ENCODE results near the gene TTC16.
"Not testable (repeated sequence)": the region's sequence is repeated elsewhere in the genome, so short reads cannot be mapped to it uniquely, and the experiment has no call there.

The TTC16 gene

DNA sequence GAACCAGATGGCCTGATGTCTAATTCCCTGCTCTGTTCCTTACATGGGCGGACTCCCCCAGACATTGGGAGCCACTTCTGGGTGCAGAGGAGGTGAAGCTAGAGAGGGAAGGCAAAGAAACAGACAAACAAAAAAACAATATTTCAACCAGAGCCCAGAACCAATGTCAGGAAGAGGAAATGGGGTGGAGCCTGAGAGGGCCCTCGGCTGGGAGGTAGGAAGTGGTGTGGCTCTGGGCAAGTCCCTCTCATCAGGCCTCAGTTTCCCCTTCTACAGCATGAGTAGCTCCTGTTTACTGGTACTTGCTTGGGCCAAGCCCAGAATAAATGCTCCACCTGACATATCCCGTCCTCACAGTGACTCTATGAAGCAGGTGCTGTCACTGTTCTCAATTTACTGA lies 51.5 kb downstream of the TTC16 start:
- no peak for DNase-seq (ENCODE audit: low read depth in 2 of 2)

DNA sequence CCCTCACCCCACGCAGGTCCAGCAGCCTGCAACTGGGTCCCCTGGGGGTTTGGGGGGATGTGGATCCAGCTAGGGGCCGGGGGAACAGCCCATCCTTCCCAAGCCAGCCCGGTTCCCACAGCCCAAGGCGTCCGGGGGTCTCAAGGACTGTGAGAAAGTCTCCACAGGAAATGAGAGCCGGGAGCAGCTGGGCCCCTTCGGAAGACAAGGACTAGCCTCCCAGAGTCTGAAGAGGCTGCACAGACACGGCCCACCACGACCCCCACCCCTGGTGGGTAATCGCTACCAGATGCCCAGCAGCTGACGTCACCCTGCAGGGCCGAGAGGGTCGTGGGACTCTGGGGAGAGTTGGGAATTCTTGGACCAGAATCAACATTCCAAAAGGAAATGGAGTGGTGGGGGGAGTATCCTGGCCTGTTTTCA lies 52.0 kb downstream of the TTC16 start:
- no peak for DNase-seq (ENCODE audit: low read depth in 2 of 2)

DNA sequence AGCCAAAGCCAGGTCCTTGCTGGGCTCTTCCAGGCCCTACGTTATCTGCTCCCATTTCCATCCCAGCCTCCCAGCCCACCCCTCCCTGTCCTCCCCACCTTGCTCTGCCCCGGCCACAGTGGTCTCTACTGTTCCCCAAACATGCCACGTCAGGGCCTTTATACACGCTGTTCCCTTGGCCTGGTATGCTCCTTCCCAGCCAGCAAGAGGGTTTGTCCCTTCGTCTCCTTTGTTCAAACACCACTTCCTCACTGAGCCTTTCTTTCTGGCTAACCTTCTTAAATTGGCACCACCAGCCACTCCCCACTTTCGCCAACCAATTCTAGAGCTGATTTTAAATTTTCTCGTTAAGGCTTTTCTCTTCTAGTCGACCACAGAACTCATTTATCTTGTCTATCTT lies 52.8 kb downstream of the TTC16 start:
- DNase-seq (ENCODE audit: low read depth in 2 of 2), result no peak

DNA sequence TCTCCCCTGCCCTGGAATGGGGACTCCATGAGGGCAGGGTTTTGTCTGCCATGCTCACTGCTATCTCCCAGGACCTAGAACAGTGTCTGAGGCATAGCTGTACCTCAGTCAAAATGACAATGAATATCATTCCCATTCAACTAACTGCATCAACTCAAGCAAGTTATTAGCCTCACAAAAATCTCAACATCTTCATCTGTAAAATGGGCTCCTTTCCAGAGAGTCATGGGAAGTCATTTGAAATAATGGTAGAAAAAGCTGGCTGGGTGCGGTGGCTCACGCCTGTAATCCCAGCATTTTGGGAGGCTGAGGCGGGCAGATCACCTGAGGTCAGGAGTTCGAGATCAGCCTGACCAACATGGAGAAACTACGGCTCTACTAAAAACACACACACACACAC lies 53.2 kb downstream of the TTC16 start:
- DNase-seq (ENCODE audit: low read depth in 2 of 2), result no peak

DNA sequence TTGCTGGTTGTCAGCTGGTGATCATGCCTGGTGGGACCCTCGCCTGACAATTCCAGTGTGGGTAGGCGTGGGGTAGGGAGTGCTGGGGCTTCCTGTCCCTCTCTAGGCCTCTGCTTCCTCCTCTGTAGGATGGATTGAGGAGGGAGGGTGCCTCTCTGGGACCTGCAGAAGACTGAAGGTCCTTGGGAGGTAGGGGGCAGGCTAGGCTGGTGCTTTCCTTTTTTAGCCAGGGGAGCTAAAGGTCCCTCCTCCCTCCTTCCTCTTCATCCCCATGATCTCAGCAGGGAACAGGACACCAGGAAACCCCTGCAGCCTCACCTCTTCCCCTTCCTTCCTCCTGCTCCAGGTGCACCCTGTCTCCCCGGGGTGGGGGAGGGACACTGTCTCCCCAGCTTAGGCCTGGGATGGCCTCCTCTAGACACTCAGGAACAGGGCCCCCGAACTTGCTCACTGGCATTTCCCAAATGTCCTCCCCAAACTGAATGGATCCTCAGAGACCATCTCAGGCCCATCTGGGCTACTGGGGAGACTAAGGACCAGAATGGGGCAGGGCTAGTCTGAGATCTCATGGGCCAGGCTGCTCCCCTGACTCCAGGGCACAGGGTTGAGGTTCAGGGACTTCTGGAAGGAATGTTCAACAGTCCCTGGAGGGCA lies 54.2 kb downstream of the TTC16 start:
- no peak for DNase-seq (ENCODE audit: low read depth in 2 of 2)

DNA sequence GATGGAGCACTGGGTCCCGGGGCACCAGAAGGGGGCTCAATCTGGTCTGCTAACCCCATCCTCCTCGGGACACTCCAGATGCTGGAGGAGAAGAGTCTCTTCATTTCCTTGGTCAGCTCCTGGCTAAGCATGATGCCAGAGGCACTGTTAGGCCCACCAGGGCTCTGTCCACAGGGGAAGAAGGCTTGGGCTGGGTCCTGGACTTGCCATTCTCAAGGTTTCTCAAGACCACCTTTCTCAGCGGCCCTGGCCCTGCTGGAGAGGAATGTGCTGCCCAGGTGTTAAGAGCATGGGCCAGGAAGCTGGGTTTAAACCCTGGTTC lies 54.7 kb downstream of the TTC16 start:
- no peak for DNase-seq (ENCODE audit: low read depth in 2 of 2)

DNA sequence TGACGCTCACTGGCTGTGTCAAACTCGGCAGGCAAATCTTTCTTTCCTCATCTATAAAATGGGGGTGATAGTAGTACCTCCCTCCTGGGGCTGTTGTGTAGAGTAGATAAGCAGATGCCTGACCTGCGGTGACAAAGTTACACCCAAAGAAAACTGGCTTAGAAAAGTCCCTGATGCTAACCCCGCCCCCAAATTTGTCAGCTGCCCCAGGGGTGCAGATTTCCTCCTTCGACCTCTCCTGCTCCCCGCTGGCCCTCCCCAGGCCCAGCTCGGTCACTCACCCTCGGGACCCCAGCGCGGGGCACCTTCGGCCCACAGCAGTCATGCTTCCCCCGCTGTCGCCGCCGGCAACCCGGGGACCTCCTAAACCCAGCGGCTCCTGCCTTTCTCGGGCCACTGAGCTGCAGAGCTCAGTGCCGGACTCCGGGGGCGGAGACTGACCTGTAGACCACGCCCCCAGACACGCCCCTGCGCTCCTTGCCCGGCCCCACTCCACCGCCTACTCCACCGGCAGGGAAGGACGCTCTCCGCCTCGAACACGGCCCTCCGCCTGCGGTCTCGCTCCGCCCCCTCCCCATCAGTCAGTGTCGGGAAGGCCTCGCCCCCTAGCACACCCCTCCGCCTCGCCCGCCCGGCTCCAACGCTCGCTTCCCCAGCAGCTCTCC lies 55.2 kb downstream of the TTC16 start:
- DNase-seq (ENCODE audit: low read depth in 2 of 2), result peak; percentile 91 to 96

DNA sequence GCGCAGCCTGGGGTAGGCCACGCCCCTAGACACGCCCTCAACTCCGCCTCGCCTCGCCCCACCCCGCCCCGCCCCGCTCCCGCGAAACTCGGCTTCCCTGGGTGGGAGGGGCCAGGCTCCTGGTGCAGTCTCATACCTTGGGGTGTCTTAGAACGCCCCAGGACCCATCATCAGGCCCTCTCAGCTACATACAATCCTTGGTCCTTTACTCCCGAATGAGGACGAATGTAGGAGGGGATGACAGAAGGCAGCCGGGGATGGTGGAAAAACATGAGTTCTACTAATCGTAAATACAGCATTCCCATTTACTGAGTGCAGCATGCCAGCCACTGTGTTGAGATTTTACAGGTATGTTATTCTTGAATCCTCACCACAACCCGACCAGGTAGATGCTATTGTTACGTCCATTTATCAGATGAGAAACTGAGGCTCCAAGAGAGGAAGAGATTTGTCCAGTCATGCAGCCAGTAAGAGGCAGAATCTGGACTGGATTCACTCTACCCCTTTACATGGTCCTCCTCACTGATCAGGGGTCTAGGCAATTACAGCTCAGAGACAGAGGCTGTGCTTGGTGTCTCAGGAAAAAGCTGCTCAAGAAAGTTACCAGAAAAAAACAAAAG lies 55.8 kb downstream of the TTC16 start:
- DNase-seq (ENCODE audit: low read depth in 2 of 2), result no peak

DNA sequence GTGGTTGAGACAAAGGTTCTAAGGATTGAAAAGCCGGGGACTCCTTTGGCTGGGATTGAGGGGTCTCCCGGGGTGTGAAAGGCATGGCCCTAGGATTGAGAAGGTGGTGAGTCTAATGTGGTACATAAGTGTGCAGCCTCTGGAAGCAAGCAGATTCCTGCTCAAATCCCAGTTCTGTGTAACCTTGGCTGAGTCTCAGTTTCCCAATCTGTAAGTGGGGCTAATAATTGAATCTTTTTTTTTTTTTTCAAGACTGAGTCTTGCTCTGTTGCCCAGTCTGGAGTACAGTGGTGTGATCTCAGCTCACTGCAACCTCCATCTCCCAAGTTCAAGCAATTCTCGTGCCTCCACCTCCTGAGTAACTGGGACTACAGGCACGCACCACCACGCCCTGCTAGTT lies 56.7 kb downstream of the TTC16 start:
- no peak for DNase-seq (ENCODE audit: low read depth in 2 of 2)

DNA sequence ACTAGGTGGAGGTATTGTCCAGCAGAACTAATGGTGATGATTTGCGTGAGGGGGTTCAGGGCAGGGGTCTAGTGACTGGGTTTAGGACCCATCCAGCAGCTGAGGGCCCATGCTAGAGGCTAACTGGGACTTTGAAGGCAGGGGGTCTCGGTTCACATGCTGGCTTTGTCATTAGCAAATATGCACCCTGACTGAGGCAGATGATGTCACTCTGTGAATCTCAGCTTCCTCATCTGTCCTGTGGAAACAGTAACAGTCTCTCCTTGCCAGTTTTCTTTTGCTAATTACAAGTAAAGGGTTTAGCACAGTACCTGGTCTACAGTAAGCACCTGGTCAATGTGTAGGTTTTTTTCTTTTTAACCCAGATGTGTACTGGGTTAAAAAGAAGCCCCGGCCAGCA lies 57.4 kb downstream of the TTC16 start:
- no peak for DNase-seq (ENCODE audit: low read depth in 2 of 2)

DNA sequence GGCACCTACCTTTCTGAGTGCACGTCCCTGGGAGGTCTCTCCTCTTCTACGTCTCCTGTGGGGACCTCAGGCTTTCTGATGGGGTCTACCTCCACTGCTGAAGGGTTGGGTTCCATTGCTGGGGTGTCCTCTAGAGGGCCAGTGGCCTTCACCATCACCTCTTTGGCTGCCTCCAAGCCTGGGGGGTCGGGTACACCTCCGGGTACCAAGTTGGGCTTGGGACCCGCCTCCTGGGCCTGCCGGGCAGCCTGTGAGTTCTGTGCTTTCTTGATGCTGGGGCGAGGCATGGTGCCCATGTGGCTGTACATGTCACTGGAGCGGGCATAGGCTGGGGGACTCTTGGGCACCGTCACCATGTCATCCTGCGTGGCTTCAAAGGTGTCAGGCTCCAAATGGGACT lies 58.1 kb downstream of the TTC16 start:
- DNase-seq (ENCODE audit: low read depth in 2 of 2), result no peak

DNA sequence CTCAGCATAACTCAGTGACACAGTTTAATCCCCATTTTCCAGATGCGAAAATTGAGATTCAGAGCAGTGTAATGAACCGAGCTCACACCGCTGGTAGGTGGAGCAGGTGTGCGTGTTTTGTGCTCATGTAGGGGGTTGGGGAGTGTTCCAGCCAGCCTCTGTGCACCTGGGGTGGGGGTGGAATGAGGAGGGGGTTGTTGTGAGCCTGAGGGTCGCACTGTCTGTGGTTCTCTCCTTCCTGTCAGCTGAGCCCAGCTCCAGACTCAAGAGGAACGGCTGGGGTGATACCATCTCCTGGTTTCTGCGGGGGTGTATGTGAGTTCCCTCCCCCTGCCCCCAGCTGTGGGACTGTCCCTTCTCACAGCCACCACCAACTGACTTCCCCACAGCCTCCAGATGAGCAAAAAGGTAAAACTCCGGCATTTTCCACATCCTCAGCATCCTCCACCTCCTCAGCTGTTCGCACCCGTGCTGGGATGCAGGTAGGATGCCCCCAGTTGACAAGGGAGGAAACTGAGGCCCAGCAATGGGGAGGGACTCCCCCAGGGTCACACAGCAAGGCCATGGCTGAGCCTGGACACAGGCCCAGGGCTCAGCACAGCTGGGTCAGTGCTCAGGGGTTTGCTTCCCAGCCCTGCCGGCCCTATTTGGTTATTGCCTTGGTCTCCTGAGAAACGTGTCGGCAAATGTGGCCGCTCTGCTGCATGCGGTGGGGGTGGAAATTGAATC lies 60.5 kb downstream of the TTC16 start:
- DNase-seq (ENCODE audit: low read depth in 2 of 2), result peak; percentile 62 to 69

DNA sequence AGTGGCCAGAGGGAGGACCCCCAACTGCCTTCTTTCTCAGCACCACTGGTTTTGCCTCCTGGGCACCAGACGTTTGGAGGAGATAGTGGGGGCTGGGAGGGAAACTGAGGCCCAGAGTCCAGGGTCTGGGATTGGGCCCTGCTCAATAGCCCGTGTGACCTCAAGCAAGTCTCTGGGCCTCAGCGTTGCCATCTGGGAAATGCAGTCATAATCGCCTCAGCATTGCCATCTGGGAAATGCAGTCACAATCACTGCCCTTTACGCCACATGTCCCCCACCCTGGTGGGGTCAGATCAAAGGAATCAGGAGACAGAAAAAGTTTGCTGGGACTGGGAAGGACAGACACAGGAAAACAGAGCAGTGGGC lies 61.0 kb downstream of the TTC16 start:
- DNase-seq (ENCODE audit: low read depth in 2 of 2), result no peak

DNA sequence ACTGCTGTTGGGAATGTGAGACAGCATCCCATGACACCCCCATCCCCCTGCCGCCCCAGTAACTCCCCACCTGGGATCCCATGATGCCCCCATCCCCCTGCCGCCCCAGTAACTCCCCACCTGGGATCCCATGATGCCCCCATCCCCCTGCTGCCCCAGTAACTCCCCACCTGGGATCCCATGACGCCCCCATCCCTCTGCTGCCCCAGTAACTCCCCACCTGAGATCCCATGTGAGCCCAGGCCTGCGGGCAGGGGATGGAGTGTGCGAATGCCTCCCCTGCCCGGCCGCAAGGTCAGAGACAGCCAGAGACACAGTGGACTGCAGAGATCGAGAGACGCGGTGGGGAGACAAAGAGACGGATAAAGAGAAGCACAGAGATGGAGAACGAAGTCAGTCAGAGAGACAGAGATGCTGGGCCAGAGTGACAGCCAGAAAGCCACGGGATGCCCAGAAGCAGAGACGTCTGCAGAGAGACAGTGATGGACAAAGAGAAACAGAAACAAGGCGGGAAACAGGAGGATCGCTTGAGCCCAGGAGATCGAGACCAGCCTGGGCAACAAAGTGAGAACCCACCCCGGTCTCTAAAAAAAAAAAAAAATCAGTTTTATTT lies 61.6 kb downstream of the TTC16 start:
- no peak for DNase-seq (ENCODE audit: low read depth in 2 of 2)

DNA sequence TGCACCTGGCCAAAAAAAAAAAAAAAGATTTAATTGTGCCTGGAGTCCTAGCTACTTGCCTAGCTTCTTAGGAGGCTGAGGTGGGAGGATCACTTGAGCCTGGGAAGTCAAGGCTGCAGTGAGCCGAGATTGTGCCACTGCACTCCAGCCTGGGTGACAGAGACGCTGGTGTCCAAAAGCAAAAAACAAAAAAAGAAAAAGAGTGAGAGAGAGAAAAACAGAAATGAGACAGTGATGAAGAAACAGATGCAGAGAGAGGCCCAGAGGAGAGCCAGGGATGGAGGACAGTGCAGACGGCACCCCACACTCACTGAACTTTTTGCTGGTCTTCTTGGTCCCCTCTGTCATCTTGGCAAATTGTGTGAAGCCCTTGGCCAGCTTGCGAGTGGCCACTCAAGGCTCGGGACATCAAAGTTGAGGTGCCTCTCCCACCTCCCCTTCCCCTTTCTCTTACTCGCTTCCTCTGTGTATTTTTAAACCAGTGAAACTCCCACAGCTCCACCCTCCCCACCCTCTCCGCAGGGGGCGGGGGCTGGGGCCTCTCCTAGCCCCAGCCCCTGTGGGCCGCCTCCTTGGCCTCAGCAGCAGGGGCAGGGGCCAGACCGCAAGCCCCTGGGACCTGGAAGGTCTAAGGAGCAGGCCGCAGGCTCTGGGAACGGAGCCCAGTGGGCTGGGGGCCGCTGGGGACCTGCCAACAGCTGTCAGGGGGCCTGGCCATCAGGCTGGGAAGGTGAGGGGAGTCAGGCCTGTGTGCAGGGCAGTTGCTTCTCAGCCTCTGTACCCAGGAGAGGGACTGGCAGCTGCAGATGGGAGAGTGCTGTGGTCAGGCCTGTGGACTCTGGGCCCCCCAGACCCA lies 62.6 kb downstream of the TTC16 start, which contains the start of gene SH2D3C:
Gene SH2D3C (minus strand): TSS at position 387 of the 856 bp plus-strand sequence. CDS start 39 bp downstream, at position 348.
- DNase-seq (ENCODE audit: low read depth in 2 of 2), result peak in 1 of 2 donors; percentile 34

DNA sequence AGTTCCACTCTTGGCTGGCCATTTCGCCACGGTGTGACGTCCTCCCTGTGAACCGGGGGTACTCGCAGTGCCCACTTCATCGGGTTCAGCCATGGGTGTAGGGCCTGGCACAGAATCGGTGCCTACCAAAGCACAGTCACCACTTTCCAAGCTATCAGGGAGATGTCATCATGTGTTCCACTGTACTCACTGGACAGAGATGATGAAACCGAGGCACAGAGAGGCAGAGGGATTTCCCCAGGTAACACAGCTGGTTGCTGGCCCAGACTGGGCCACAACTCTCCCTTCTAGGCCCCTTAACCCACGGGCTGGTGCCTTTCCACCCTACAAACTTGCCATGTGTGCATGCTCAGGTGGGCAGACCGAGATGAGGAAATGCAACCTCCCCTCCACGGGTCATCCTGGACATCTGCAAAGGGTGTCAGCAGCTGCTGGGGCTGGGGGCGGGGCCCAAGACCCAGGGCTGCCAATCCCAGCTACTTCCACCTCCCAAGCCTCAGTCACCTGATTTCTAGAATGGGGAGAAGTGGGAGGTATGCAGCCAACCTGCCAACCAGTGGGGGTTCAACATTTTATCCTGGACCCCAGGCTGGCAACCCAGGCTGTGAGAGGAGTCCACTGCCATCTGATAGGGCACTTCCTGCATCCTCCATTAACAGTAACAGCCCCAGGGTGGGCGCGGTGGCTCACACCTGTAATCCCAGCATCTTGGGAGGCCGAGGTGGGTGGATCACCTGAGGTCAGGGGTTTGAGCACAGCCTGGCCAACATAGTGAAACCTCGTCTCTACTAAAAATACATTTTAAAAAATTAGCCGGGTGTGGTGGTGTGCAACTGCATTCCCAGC lies 63.5 kb downstream of the TTC16 start:
- peak; percentile 55 to 62 for DNase-seq (ENCODE audit: low read depth in 2 of 2)

DNA sequence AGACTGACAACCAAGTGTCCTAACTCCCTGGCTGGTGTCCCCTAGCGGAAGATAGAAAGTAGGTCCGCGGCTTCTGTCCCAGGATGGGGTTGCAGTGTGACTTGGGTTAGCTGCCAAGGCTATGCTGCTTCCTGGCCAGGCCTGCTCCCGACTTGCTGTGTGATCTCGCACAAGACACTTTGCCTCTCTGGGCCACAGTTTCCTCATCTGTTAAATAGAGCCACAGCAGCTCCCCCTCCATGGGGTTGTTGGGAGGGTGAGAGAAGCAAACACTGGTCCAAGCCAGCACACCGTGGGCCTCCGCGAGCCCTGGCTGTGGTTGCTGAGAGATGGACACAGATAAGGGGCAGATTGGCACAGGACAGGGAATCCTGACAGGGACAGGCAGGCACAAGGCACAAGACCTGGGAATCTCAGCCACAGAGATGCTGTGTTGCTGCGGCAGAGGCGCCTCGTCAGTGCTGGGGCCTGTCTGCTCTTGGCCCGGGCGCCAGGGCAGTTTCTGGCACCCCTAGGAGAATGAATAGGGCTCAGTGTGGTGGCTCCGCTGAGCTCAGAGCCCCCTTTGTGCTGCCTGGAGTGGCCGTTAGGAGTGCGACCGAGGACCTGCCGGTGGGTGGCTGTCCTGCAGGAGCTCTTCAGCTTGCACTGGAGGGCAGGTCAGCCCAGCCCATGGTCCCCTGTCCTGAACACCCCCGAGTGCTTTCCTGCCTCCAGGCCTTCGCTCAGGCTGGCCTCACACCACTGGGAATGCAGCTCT lies 64.4 kb downstream of the TTC16 start:
- DNase-seq (ENCODE audit: low read depth in 2 of 2), result no peak

DNA sequence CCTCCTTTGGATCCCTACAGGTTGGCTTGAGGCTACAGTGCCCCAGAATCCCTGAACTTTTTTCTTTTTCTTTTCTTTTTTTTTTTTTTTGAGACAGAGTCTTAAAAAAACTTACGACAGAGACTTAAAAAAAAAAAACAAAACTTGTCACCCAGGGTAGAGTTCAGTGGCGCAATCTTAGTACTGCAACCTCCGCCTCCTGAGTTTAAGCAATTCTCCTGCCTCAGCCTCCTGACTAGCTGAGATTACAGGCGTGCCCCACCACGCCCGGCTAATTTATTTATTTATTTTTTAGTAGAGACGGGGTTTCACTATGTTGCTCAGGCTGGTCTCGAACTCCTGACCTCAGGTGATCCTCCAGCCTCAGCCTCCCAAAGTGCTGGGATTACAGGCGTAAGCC lies 65.0 kb downstream of the TTC16 start:
- DNase-seq (ENCODE audit: low read depth in 2 of 2), result not testable (repeated sequence)
